IPS-18c (cell line): Measurements from ENCODE around the gene PTPN22.

Source experiments
- H3K4me3 ChIP-seq: 2 replicates; pipeline ENCODE4 v1.7.0; 2013; ENCODE audit warnings: low read depth, mild to moderate bottlenecking, low read length, moderate library complexity; ENCODE audit not compliant: insufficient read depth
- H3K9me3 ChIP-seq: one replicate; pipeline ENCODE4 v1.6.1; 2013; ENCODE audit warnings: mild to moderate bottlenecking, low read length, moderate library complexity; ENCODE audit not compliant: control insufficient read depth, insufficient read depth

PTPN22 gene

GRCh38 chr1:113871597-113872113 lies at the start of gene PTPN22:
Gene PTPN22, minus strand, starts transcription at chr1:113871712.
- Histone ChIP-seq H3K9me3 (no peaks in the 10 kb centered on the region), H3K4me3 (no peak within 1 kb of the TSS)

DNA sequence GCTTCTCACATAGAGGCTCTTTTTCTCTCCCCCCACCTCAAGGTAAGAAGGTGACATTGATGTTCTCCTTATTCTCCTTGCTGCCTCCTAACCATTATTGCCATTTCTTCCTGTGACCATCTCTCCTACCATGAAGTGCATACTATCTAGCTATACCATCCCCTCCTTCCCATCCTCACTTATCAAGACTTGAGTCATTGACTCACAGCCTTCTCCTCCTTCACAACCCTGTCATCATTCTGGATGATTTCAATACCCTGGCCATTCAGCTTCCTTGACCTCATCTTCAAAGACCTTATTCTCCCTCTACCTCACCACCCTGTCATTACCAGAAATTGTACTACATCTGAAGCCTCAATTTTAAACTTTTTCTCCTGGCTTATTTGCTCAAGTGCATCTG lies 46.7 kb upstream of the PTPN22 start:
- Histone ChIP-seq H3K9me3 (no peaks in the 10 kb centered on the region), H3K4me3 (no peak overlapping the region)

- no peak overlapping the region for H3K4me3 ChIP-seq
- no peaks in the 10 kb centered on the region for H3K9me3 ChIP-seq
Observed at GRCh38 chr1:113917400-113918082, 46.0 kb upstream of the PTPN22 start.

GRCh38 chr1:113916974-113917373 lies 45.5 kb upstream of the PTPN22 start:
- no peaks in the 10 kb centered on the region for H3K9me3 ChIP-seq
- no peak overlapping the region for H3K4me3 ChIP-seq

DNA sequence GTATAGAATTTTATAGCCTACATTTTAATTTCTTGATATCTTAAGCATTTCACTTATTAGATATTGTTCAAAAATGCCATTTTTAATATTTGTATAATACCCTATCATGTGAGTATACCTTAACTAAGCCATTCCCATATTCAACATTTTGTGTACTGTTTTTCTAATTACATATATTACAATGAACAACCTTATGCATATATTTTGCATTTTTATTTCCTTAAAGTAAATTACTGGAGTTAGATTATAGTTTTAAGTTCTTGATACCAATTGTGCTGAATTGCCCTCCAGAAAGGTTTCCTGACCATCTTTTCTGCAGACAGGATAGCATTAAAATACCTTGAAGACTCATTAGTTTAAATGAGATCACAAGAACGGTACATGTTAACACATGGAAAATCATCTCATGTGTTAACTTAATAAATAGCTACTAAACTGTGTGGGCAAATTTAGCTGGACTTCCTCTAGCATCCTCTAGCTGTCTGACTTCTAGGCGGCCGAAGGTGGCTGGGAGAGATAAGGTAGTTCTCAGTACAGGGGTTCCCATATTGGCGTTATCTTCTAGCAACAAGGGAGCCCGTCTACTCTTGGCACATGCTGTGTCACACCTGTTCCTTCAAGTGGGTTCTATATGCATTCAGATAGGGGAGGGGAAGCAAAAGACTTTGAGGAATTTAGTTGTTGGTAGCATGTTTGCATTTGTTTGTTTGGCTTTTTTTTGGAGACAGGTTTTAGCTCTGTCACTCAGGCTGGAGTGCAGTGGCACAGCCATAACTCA lies 42.6 kb upstream of the PTPN22 start:
- no peaks in the 10 kb centered on the region for H3K9me3 ChIP-seq
- no peak overlapping the region for H3K4me3 ChIP-seq

GRCh38 chr1:113913312-113913668 lies 41.8 kb upstream of the PTPN22 start:
- H3K9me3 ChIP-seq, result no peaks in the 10 kb centered on the region
- no peak overlapping the region for H3K4me3 ChIP-seq

DNA sequence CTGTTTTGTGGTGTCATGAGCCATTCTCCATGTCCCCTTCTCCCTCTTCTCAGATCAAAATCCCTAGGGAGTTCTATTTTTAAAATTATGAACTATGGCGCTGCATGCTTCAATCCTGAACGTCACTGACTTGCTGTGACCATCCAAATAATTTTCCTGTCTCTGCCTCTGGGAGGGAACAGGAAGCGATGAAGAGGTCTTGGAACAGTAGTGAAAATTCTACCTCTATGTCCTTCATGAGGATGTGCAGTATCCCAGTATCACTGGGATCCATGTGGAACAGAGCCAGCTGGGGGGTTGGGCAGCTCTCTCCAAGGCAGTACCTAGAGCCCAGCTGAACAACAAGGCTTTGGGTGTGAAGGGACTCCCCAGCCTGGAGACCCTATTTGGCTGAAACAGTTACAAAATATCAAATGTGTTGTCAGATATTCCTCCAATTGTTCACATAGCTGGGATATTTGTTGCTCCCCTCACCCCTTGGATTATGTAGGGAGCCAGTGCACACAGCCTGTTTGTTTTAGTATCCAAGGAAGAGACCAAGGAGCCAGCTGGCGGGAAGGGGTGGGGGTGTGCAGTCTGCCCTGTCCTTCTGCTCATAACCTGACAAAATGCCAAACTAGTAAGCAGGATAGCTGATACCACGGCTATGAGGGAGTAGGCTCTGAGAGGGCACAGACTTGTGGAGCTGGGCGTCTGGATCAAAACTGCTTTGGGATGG lies 41.2 kb upstream of the PTPN22 start:
- Histone ChIP-seq H3K9me3 (no peaks in the 10 kb centered on the region), H3K4me3 (no peak overlapping the region)

DNA sequence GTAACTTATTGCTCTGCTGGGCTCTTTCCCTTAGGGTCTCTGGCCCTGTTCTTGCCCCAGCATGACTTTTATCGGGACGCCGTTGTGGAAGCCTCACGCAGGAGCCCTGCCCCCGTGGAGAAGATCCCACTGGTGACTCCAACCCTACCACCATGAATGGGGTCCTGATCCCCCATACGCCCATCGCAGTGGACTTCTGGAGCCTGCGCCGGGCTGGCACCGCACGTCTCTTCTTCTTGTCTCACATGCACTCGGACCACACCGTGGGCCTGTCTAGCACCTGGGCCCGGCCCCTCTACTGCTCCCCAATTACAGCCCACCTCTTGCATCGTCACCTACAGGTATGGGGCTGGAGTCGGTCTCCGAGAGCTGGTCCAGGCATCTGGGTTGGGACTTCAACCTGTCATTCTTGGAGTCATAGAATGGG lies 33.9 kb upstream of the PTPN22 start:
- H3K4me3 ChIP-seq, result peak overlapping the region; percentile 100
- no peaks in the 10 kb centered on the region for H3K9me3 ChIP-seq

GRCh38 chr1:113904674-113905434 lies 33.3 kb upstream of the PTPN22 start, which contains the start of the genes AP4B1 and DCLRE1B:
Gene AP4B1, minus strand, starts transcription at chr1:113904799. Its CDS starts 82 bp downstream, at chr1:113904717.
Gene DCLRE1B, plus strand, starts transcription at chr1:113905326. Its CDS starts 261 bp downstream, at chr1:113905587.
- H3K9me3 ChIP-seq, result no peaks in the 10 kb centered on the region
- peak within 1 kb of the TSS; percentile 100 for H3K4me3 ChIP-seq

GRCh38 chr1:113904293-113904673 lies 32.8 kb upstream of the PTPN22 start:
- Histone ChIP-seq H3K4me3 (peak overlapping the region; percentile 100), H3K9me3 (no peaks in the 10 kb centered on the region)

GRCh38 chr1:113903501-113904292 lies 32.2 kb upstream of the PTPN22 start:
- peak overlapping the region; percentile 100 for H3K4me3 ChIP-seq
- no peaks in the 10 kb centered on the region for H3K9me3 ChIP-seq

DNA sequence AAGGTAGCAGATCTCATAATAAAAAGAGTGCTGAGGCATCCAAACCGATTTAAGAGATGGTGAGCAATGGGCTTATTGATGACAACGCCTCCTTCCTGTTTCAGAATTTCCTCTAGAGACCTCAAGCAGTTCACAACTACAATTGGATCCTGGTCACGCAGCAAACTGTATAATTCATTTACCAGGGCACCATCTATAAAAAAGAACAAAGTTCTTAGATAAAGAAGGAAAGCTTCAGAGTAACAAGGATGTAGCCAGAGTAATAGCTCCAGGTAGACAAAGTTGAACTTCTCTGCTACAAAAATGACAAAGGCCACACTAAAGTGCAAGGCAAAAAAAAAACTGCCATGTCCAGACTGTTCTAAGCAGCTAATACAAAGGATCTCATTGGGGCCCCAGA lies 29.7 kb upstream of the PTPN22 start:
- H3K4me3 ChIP-seq, result no peak overlapping the region
- no peaks in the 10 kb centered on the region for H3K9me3 ChIP-seq

- H3K4me3 ChIP-seq, result no peak overlapping the region
- H3K9me3 ChIP-seq, result no peaks in the 10 kb centered on the region
Observed at GRCh38 chr1:113899111-113899510, 27.6 kb upstream of the PTPN22 start.

- no peak overlapping the region for H3K4me3 ChIP-seq
- H3K9me3 ChIP-seq, result no peaks in the 10 kb centered on the region
Observed at GRCh38 chr1:113898241-113898814, 26.8 kb upstream of the PTPN22 start.

GRCh38 chr1:113895961-113896360 lies 24.4 kb upstream of the PTPN22 start:
- H3K4me3 ChIP-seq, result no peak overlapping the region

DNA sequence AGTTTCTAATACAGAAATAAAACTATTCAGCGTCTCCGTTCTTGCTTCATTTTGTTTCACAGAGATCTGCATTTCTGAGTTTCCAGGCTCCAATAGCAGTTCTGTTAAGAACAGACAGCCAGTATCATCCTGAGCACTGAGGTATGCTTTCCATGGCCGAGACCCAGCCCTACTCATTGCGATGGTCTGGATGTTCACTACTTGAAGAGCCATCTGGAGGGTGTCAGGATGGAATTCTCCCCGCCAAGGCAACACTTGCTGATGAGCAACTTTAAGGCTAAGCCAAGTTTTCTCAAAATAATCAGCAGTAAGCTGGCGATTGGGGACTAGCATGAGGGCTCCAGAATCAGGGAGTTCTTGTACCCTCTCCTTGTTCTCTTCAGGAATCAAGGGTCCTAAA lies 23.6 kb upstream of the PTPN22 start:
- Histone ChIP-seq H3K9me3 (no peaks in the 10 kb centered on the region), H3K4me3 (no peak overlapping the region)

More at GRCh38 chr1:113895961-113896360, 24.4 kb upstream of the PTPN22 start:
- H3K9me3 ChIP-seq, result no peaks in the 10 kb centered on the region
